Liver (tissue), 9 donors: ENCODE results near the gene INPP5E. TPM values are rescaled to one million over a fixed set of nuclear protein-coding genes. Genes with fewer than 3 reads are reported as not detected.

ENCODE experiments used
- DNase-seq: peaks from one replicate; pipeline ENCODE4 v3.0.0-alpha.2; 2017; ENCODE audit warnings: low spot score
- H3K27ac ChIP-seq, 2 donors: one replicate each; pipeline ENCODE4 v1.7.0; 2013; ENCODE audit warnings: inconsistent platforms in 2 of 2, low read length in 2 of 2, control low read depth in 1 of 2, low read depth in 1 of 2, mild to moderate bottlenecking in 1 of 2
- H3K27me3 ChIP-seq, 4 donors: one replicate each; pipeline versions ENCODE4 v1.6.1 to v1.7.0; 2013; ENCODE audit warnings: low read length in 3 of 4, inconsistent platforms in 1 of 4, mild to moderate bottlenecking in 1 of 4, moderate library complexity in 1 of 4; ENCODE audit not compliant: control insufficient read depth in 4 of 4, insufficient read depth in 4 of 4
- H3K36me3 ChIP-seq, 4 donors: one replicate each; pipeline versions ENCODE4 v1.6.1 to v1.7.0; 2013; ENCODE audit warnings: low read length in 3 of 4, mild to moderate bottlenecking in 3 of 4, low read depth in 1 of 4, moderate library complexity in 1 of 4; ENCODE audit not compliant: control insufficient read depth in 4 of 4, insufficient read depth in 3 of 4
- H3K4me1 ChIP-seq, 4 donors: one replicate each; pipeline versions ENCODE4 v1.6.1 to v1.7.0; 2013; ENCODE audit warnings: low read length in 3 of 4, mild to moderate bottlenecking in 3 of 4, moderate library complexity in 1 of 4; ENCODE audit not compliant: control insufficient read depth in 4 of 4, insufficient read depth in 4 of 4
- H3K4me3 ChIP-seq, 3 donors: one replicate each; pipeline versions ENCODE4 v1.6.1 to v1.7.0; 2013; ENCODE audit warnings: low read length in 3 of 3, control low read depth in 1 of 3, low read depth in 1 of 3, mild to moderate bottlenecking in 1 of 3
- H3K9ac ChIP-seq, 2 donors: one replicate each; pipeline ENCODE4 v1.7.0; 2013; ENCODE audit warnings: low read length in 2 of 2, mild to moderate bottlenecking in 2 of 2, moderate library complexity in 2 of 2, control low read depth in 1 of 2, low read depth in 1 of 2
- H3K9me3 ChIP-seq, 4 donors: one replicate each; pipeline versions ENCODE4 v1.6.1 to v1.7.0; 2013; ENCODE audit warnings: low read length in 3 of 4; ENCODE audit not compliant: control insufficient read depth in 4 of 4
- ATF3 ChIP-seq: IDR thresholded peaks from 2 replicates; pipeline ENCODE4 v1.6.1; 2016; ENCODE audit warnings: antibody characterized with exemption
- CTCF ChIP-seq: fragments of 150-350 bp; IDR thresholded peaks from 2 replicates; pipeline ENCODE4 v1.5.1; 2017; ENCODE audit warnings: improper control_type of control experiment, low read depth, low read length; ENCODE audit not compliant: missing input control
- FOXA1 ChIP-seq: IDR thresholded peaks from 2 replicates; pipeline ENCODE4 v1.6.1; 2016; ENCODE audit warnings: antibody characterized with exemption
- HNF4A ChIP-seq, 2 donors: conservative IDR thresholded peaks; 2 replicates each; pipeline ENCODE4 v1.6.1; 2016; ENCODE audit warnings: antibody characterized with exemption in 2 of 2, mild to moderate bottlenecking in 2 of 2
- HNF4G ChIP-seq: IDR thresholded peaks from 2 replicates; pipeline ENCODE4 v1.6.1; 2016; ENCODE audit warnings: antibody characterized with exemption
- MAX ChIP-seq: IDR thresholded peaks from 2 replicates; pipeline ENCODE4 v1.6.1; 2016; ENCODE audit warnings: antibody characterized with exemption
- NR2F2 ChIP-seq: IDR thresholded peaks from 2 replicates; pipeline ENCODE4 v1.6.1; 2016; ENCODE audit warnings: antibody characterized with exemption
- RAD21 ChIP-seq, 2 donors: IDR thresholded peaks; 2 replicates each; pipeline ENCODE4 v1.6.1; 2016; ENCODE audit warnings: antibody characterized with exemption in 2 of 2, mild to moderate bottlenecking in 2 of 2
- RXRA ChIP-seq, 2 donors: IDR thresholded peaks; 2 replicates each; pipeline ENCODE4 v1.6.1; 2017 to 2018; ENCODE audit warnings: antibody characterized with exemption in 2 of 2, mild to moderate bottlenecking in 1 of 2
- SP1 ChIP-seq: IDR thresholded peaks from 2 replicates; pipeline ENCODE4 v1.6.1; 2018; ENCODE audit warnings: antibody characterized with exemption, mild to moderate bottlenecking
- TAF1 ChIP-seq: conservative IDR thresholded peaks from 2 replicates; pipeline ENCODE4 v1.6.1; 2016; ENCODE audit warnings: antibody characterized with exemption, mild to moderate bottlenecking
- YY1 ChIP-seq: IDR thresholded peaks from 2 replicates; pipeline ENCODE4 v1.6.1; 2016; ENCODE audit warnings: antibody characterized with exemption, mild to moderate bottlenecking
- WGBS: extraction: QIAGEN DNeasy Blood & Tissue Kit; methylation state at CpG from one replicate; pipeline ENCODE4 v1.1.7; 2013; 5-methylcytosine and 5-hydroxymethylcytosine counted together
- polyA plus RNA-seq, 2 donors: library from polyadenylated mRNA; stranded (reverse) in 1 of 2; unstranded in 1 of 2; fragments of 200-250 nt in 1 of 2; fragments of >200 nt in 1 of 2; fragmentation: Nextera tagmentation in 1 of 2; extraction: Ambion mirVana in 1 of 2; gene quantifications; one replicate each; pipeline versions ENCODE4 v1.2.1 to v1.2.3, GENCODE V29; 2013 to 2015
- total RNA-seq, 2 donors: library from RNA; depleted of rRNA; stranded (reverse); fragments of >200 nt; gene quantifications; one replicate each; pipeline ENCODE4 v1.2.3, GENCODE V29; 2014
- donor health status: healthy.
- donor health status: healthy.
- donor health status: healthy.
- donor health status: healthy.
- donor health status: healthy.

The INPP5E gene
- total and polyA plus RNA-seq, 4 donors: 1.0 to 3.3 (median 2.9) TPM

GRCh38 chr9:136379401-136379800, 60.2 kb downstream of the INPP5E start (continued):
- TF ChIP-seq CTCF (no peak), HNF4G (no peak)

GRCh38 chr9:136379003-136379287, 60.7 kb downstream of the INPP5E start:
- no peak overlapping the region for H3K27ac ChIP-seq
- WGBS: 93% methylated on average over 18 of the region's 18 CpGs

More at GRCh38 chr9:136379003-136379287, 60.7 kb downstream of the INPP5E start:
- Histone ChIP-seq H3K27me3 (no peaks in the 10 kb centered on the region), H3K36me3 (peaks cover 3 to 46% (median 15%) of the 10 kb centered on the region in 4 donors), H3K9ac (no peak overlapping the region), H3K4me3 (no peak overlapping the region), H3K9me3 (no peaks in the 10 kb centered on the region), H3K4me1 (peaks cover 0 to 15% (median 4%) of the 10 kb centered on the region in 4 donors)
- DNase-seq: no peak
- no peak for TF ChIP-seq RXRA (IDR thresholded peaks at IDR 0.05)
- TF ChIP-seq HNF4A (conservative IDR thresholded peaks at IDR 0.05): no peak
- no peak for TF ChIP-seq YY1
- no peak for TF ChIP-seq RAD21 (IDR thresholded peaks at IDR 0.05)
- no peak for TF ChIP-seq FOXA1
- no peak for TF ChIP-seq NR2F2
- no peak for TF ChIP-seq TAF1
- TF ChIP-seq ATF3: no peak
- no peak for TF ChIP-seq MAX
- TF ChIP-seq SP1: no peak

Other genes with a start within 250 kb of the INPP5E start
- gene LHX3, start 234.7 kb downstream of the INPP5E start, total RNA-seq: not detected
- gene LHX3, start 234.7 kb downstream of the INPP5E start, polyA plus RNA-seq: not detected
- gene QSOX2, start 194.0 kb downstream of the INPP5E start, total RNA-seq: 10 to 100 TPM in 1 of 2 donors, 1 to 10 TPM in 1; 4.8 to 12.7 TPM
- gene QSOX2, start 194.0 kb downstream of the INPP5E start, polyA plus RNA-seq: 1 to 10 TPM in 1 of 2 donors, under 1 TPM in 1; 0.79 to 3.8 TPM
- under 1 TPM in 1 of 2 donors, not detected in 1; 0.05 TPM for gene CCDC187, start 135.8 kb downstream of the INPP5E start, total RNA-seq
- not detected for gene CCDC187, start 135.8 kb downstream of the INPP5E start, polyA plus RNA-seq
- 1 to 10 TPM; 2.1 to 2.9 TPM for gene GPSM1, start 112.3 kb downstream of the INPP5E start, total RNA-seq
- 1 to 10 TPM in 1 of 2 donors, under 1 TPM in 1; 0.11 to 1.1 TPM for gene GPSM1, start 112.3 kb downstream of the INPP5E start, polyA plus RNA-seq
- 1 to 10 TPM; 2.0 to 2.9 TPM for gene DNLZ, start 76.1 kb downstream of the INPP5E start, total RNA-seq
- 1 to 10 TPM; 6.2 to 7.1 TPM for gene DNLZ, start 76.1 kb downstream of the INPP5E start, polyA plus RNA-seq
- 1 to 10 TPM; 3.1 to 5.3 TPM for gene CARD9, start 66.2 kb downstream of the INPP5E start, total RNA-seq
- 1 to 10 TPM in 1 of 2 donors, under 1 TPM in 1; 0.25 to 1.3 TPM for gene CARD9, start 66.2 kb downstream of the INPP5E start, polyA plus RNA-seq
- gene SNAPC4, start 39.7 kb downstream of the INPP5E start, total RNA-seq: 1 to 10 TPM; 2.3 to 4.2 TPM
- gene SNAPC4, start 39.7 kb downstream of the INPP5E start, polyA plus RNA-seq: 1 to 10 TPM in 1 of 2 donors, under 1 TPM in 1; 0.75 to 3.9 TPM
- 10 to 100 TPM; 11.0 to 25.6 TPM for gene ENTR1, start 29.2 kb downstream of the INPP5E start, total RNA-seq
- gene ENTR1, start 29.2 kb downstream of the INPP5E start, polyA plus RNA-seq: 10 to 100 TPM; 12.7 to 28.1 TPM
- 10 to 100 TPM; 27.0 to 39.5 TPM for gene PMPCA, start 29.2 kb downstream of the INPP5E start, total RNA-seq
- 10 to 100 TPM; 43.7 to 75.6 TPM for gene PMPCA, start 29.2 kb downstream of the INPP5E start, polyA plus RNA-seq
- 10 to 100 TPM; 21.7 to 96.1 TPM for gene SEC16A, start 43.2 kb upstream of the INPP5E start, total RNA-seq
- gene SEC16A, start 43.2 kb upstream of the INPP5E start, polyA plus RNA-seq: 10 to 100 TPM; 43.3 to 88.7 TPM
- gene NOTCH1, start 106.2 kb upstream of the INPP5E start, total RNA-seq: 10 to 100 TPM in 1 of 2 donors, 1 to 10 TPM in 1; 9.4 to 22.3 TPM
- gene NOTCH1, start 106.2 kb upstream of the INPP5E start, polyA plus RNA-seq: 1 to 10 TPM; 2.4 to 7.5 TPM
- 10 to 100 TPM; 34.5 to 38.5 TPM for gene EGFL7, start 223.1 kb upstream of the INPP5E start, total RNA-seq
- 10 to 100 TPM; 32.1 to 39.7 TPM for gene EGFL7, start 223.1 kb upstream of the INPP5E start, polyA plus RNA-seq
- 100 to 1,000 TPM in 1 of 2 donors, 10 to 100 TPM in 1; 75.1 to 213 TPM for gene AGPAT2, start 247.6 kb upstream of the INPP5E start, total RNA-seq
- 100 to 1,000 TPM; 211 to 222 TPM for gene AGPAT2, start 247.6 kb upstream of the INPP5E start, polyA plus RNA-seq